ENCODE measurements around the gene ADAM10.
"Not testable (repeated sequence)": the region's sequence is repeated elsewhere in the genome, so short reads cannot be mapped to it uniquely, and the experiment has no call there.

Gene ADAM10

GRCh38 chr15:58608711-58609110, 140.8 kb downstream of the ADAM10 start:
- DNase-seq (ENCODE audit: low read depth in 2 of 2): no peak

- no peak for DNase-seq (ENCODE audit: low read depth in 2 of 2)
Observed at GRCh38 chr15:58608129-58608590, 141.3 kb downstream of the ADAM10 start.

DNA sequence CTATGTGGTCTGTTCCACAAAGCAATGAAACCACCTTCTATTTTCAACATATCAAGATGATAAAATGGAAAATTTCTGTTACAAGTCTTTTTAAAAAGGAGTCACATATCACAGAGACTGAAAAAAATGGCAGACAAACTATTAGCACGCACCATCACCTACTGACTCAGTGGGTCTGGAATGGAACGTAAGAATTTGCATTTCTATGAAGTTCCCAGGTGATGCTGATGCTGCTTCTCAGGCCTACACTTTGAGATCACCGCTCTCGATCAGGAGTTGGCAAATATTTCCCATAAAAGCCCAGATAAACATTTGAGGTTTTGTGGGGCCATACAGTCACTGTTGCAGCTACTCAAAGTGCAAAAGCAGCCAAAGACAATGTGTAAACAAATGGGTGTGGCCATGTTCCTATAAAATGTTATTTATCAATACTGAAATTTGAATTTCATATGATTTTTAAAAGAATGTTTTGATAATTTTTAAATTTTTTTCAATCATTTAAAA, 142.9 kb downstream of the ADAM10 start:
- no peak for DNase-seq (ENCODE audit: low read depth in 2 of 2)

DNA sequence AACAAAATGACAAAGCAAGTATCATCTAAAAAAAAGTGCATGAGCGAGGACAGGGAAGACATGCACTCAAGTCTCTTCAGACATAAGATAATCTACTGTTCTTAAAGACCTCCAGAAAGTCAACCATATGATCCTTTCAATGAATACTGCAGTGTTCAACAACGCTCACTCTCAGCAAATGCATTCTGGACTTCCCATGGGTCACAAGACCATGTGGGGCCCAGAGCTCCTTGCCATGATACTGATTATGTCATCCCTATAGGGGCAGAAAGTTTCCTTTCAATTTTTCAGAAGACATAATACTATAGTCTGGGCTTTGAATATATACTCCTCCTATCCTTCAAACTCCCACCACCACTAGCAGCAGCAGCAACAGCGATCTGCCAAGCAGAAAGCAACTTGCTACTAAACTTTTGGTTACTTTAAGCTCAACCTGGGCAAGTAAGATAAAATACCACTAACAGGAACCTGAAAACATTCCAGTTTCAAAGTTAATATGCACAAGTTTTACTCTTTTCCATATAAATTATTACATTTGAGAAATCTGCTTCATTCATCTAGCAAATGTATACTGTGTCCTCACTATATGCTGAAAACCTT, 143.5 kb downstream of the ADAM10 start:
- DNase-seq (ENCODE audit: low read depth in 2 of 2): no peak

DNA sequence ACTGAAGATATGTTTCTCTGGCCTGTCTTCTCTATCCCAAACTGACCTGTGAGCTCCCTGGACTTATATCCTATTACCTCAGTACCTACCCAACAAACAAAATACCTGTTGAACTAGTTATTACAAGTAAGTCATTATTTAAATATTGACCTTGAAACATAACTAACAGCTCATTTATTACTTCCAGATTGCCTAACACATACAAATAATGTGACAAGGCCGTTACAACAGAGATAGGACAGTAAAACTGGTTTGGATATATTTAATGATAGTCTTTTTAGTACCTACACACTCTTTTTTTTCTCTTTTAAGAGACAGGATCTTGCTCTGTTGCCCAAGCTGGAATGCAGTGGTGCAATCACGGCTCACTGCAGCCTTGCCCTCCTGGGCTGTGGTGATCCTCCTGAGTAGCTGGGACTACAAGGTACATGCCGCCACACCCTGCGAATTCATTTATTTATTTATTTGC, 145.0 kb downstream of the ADAM10 start:
- DNase-seq (ENCODE audit: low read depth in 2 of 2): no peak

- not testable (repeated sequence) for DNase-seq (ENCODE audit: low read depth in 2 of 2)
Observed at GRCh38 chr15:58603927-58604326, 145.6 kb downstream of the ADAM10 start.

GRCh38 chr15:58602823-58603222, 146.7 kb downstream of the ADAM10 start:
- no peak for DNase-seq (ENCODE audit: low read depth in 2 of 2)

- no peak for DNase-seq (ENCODE audit: low read depth in 2 of 2)
Observed at GRCh38 chr15:58598829-58599210, 150.7 kb downstream of the ADAM10 start.

- DNase-seq (ENCODE audit: low read depth in 2 of 2): no peak
Observed at GRCh38 chr15:58597943-58598828, 151.3 kb downstream of the ADAM10 start.

DNA sequence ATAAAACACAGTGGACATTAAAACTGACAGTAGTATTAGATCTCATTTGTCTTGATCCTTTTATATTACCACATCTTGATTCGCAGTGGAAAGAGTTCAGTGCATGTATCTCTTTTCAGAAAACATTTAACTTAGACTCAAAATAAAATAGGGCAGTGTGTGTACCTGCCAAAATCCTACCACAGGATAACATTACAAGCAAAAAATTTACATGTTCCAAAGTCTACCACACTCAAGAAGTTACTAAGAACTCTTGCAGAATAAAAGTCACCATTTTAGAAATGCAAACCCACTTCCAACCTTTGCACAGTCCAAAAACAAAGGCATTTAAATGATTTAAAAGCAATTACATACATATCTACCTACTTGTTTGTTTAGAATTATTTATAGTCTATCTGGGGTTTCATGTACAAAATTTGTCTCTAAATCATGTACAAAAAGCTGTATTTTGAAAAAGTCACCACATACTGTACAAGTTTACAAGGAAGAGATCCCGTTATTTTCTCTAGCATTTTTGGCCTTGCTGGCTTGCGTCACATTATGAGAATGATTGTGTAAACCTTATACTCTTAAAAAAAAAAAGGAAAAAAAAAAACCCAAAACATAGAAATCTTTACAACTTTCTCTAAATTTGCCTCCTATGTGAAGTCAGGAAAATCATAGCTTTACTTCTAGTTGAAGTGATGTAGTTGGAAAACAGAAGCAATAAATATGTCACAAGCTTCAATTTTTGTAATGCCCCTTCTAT, 153.8 kb downstream of the ADAM10 start:
- DNase-seq (ENCODE audit: low read depth in 2 of 2): no peak

- DNase-seq (ENCODE audit: low read depth in 2 of 2): no peak
Observed at GRCh38 chr15:58594898-58595297, 154.6 kb downstream of the ADAM10 start.

DNA sequence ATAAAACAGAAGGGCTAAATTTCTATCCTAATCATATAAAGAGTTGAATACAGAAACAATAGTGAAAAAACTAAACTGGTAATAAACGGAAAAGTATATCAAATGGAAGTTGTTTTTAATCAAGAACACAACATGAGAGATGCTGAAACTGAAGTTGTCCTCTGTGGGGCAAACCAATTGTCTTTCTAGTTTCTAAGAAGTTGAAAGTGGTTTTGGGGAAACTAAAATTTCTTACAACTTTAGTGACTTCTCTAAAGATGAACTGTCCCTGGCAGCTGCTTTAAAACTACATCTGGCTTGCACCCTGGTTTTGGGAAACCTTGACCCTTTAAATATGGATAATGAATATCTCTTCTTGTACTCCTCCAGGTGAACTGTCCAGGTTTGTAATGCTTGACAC, 155.6 kb downstream of the ADAM10 start:
- no peak for DNase-seq (ENCODE audit: low read depth in 2 of 2)

GRCh38 chr15:58590926-58591325, 158.6 kb downstream of the ADAM10 start:
- no peak for DNase-seq (ENCODE audit: low read depth in 2 of 2)

GRCh38 chr15:58590236-58590635, 159.3 kb downstream of the ADAM10 start:
- DNase-seq (ENCODE audit: low read depth in 2 of 2): no peak

GRCh38 chr15:58589047-58589446, 160.5 kb downstream of the ADAM10 start:
- DNase-seq (ENCODE audit: low read depth in 2 of 2): no peak

DNA sequence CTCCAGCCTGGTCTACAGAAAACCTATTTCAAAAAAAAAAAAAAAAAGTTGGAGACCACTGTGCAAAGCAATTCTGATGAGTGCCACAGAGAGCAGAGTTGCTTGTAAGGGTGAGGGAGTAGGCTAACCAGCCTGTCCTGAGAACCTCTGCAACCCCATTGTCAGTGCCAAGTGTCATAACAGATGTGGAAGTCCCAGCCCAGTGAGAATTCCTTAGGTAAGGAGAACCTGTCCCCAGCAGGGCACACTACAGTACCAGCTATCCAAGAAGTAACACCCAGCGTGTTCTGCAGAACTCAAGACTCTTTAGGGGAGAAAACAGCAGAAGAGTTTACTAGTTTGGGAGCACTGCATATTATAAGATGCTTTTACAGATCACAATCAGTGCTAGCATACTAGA, 161.4 kb downstream of the ADAM10 start:
- no peak for DNase-seq (ENCODE audit: low read depth in 2 of 2)

DNA sequence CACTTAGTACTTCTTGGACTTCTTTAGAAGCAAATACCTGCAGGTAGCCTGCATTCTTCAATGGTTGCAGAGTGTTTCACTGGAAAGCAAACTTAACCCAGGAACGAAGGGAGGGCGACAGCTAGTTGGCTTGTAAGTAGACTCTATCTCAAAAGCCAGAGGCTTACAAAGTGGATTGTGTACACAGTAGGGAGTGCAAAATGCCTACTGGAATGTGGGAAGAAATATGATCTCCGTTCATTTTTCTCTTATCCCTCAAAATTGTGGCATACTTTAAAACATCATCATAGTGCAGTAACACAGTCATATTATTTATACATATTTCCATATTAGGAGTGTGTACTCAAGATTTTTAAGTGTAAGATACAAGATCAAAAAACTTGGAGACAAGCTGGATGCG, 162.0 kb downstream of the ADAM10 start:
- no peak for DNase-seq (ENCODE audit: low read depth in 2 of 2)

DNA sequence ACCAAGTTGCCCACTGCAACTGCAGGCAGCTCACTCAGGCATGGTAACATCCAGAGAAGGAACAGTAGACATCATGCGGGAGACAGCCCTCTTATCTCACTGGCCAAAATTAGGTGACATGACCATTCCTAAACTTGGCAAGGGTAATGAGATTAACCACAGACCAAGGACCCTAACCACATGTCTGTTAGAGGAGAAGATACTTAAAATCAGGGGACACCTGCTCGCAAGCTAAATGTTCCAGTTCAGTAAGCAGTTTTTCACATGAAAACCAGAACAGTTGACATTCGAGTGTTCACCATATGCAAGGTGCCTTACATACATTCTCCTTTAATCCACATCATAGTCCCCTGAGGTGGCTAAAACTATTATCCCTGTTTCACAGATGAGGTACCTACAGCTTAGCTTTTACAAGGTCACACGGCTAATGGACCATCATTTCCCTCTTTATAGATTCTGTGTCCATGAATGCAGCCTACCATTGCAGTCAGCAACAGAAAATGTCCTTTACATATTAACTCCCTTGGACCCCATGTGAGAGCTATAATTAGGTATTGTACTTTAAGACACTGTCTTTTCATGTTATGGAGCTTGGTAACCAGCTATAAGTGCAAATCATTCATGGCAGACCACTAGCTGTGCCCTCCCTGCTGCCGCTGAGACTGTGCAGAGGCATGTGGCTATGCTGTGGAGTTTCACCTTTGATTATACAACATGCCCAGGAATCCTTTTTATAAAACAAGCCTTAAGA, 163.6 kb downstream of the ADAM10 start:
- no peak for DNase-seq (ENCODE audit: low read depth in 2 of 2)

DNA sequence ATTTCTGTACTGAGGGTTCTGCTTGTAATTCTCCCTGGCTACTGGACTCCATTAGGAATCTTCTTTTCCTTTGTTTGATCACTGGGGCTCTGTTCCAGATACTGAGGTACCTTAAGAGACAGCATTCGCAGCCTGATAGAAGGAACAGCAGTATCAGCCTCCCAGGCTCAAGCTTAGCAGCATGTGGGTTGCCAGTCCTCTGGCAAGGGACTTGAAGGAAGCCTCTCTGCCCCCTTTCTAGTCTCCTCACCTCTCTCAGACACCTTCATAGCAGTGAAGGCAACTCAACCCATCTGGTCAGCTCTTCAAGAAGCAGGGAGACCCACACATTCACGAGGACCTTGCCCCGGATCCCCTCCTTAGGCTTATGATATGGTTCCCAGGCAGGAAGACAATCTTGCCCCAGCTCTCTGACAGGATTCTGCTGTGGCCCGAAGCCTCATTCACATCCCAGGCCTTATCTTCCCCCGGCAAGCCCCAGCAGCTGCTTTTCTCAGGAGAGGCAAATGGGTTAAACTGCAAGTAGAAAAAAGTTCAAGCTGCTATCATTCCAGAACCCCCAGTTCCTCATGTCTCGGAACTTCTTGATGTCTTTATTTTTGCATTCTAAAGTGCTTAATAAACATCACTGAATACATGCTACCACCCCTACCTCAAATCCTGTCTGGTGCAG, 164.6 kb downstream of the ADAM10 start:
- no peak for DNase-seq (ENCODE audit: low read depth in 2 of 2)

DNA sequence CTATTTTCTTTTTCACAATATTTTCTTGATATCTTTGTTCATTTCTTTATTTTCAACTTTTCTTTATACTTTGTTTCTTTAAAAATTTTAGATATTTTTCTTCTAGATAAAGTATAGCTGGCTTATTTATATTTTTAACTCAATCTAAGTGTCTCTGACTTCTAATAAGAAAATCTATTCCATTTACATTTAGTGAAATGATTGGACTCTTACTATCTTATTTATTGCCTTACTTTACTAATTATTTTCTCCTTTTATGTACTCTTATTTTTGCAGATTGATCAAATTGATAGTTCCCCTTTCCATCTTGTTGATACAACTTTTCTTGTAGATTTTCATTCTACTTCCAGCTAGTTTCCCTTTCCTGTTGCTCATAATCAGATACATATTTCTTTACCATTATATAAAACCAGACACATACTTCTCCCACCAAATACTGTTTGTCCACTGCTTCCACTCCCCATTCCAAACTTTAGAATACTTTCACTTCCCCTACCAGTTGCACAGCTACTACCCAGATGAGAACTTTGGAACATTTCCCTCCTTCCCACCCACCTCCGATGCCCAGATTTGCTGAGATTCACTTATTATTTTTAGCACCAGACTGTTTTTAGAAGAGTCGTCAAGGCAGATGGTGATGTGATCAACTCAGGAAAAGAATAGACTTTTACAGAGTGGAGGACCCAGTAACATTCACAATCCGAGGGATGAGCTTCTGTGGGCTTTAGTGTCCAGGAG, 166.2 kb downstream of the ADAM10 start:
- DNase-seq (ENCODE audit: low read depth in 2 of 2): no peak
